A549 treated with Mapracorat at 1 μM for 4 hours (cell line): ENCODE measurements around the gene NLGN2. TPM values are rescaled to one million over a fixed set of nuclear protein-coding genes. Genes with fewer than 3 reads are reported as not detected.

ENCODE experiments used
- total RNA-seq: library from RNA; stranded (reverse); fragments of 200-300 nt; extraction: Qiagen RNA extraction; gene quantifications from 5 replicates; pipeline ENCODE4 v1.2.3, GENCODE V29; 2022

The NLGN2 gene
- 12.6 to 19.8 TPM (median 16.8 TPM) in 5 replicates for total RNA-seq

GRCh38 chr17:7407485-7408251 lies at the start of gene NLGN2:
Gene NLGN2, plus strand, starts transcription at chr17:7407845. Its CDS starts 411 bp downstream, at chr17:7408256.

GRCh38 chr17:7380855-7381683 lies 26.6 kb upstream of the NLGN2 start, which contains the start of gene TNK1:
Gene TNK1, plus strand, starts transcription at chr17:7381089. Its CDS starts 1,838 bp downstream, at chr17:7382927.

GRCh38 chr17:7394452-7395191 lies 13.0 kb upstream of the NLGN2 start, which contains the start of gene PLSCR3:
Gene PLSCR3, minus strand, starts transcription at chr17:7394525. Its CDS starts 415 bp downstream, at chr17:7394110.

GRCh38 chr17:7403977-7404736 lies 3.5 kb upstream of the NLGN2 start, which contains the start of gene TMEM256:
Gene TMEM256, minus strand, starts transcription at chr17:7404097. Its CDS starts 13 bp downstream, at chr17:7404084.

GRCh38 chr17:7419819-7420610 lies 12.4 kb downstream of the NLGN2 start, which contains the start of gene SPEM1:
Gene SPEM1, plus strand, starts transcription at chr17:7420324. Its CDS starts 61 bp downstream, at chr17:7420385.

GRCh38 chr17:7425316-7425715 lies 17.7 kb downstream of the NLGN2 start, which contains the start of gene SPEM2:
Gene SPEM2, plus strand, starts transcription at chr17:7425616. Its CDS starts 73 bp downstream, at chr17:7425689.

DNA sequence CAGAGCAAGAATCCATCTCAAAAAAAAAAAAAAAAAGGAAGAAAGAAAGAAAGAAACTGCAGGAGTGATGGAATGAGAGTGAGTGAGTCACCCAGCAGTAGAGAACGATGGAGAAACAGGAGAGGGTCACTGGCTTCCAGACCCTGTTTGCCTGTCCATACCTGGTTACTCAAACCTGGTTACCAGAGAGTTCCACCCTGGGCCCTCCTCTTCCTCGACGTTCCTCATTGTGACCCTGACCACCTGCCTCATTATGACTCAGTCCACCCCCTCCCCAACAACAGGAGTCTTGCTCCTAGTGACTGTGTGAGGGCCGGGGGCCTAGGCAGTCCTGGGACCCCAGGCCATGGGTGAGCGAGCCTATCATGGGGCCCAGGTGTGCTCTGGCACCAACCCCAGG lies 20.9 kb downstream of the NLGN2 start, which contains the start of gene SPEM3:
SPEM3 (plus strand) TSS at position 301 of the 400 bp plus-strand sequence; CDS start at position 347, 46 bp downstream.

GRCh38 chr17:7439462-7440112 lies 31.9 kb downstream of the NLGN2 start, which contains the start of gene FGF11:
Gene FGF11, plus strand, starts transcription at chr17:7439512. Its CDS starts 109 bp downstream, at chr17:7439621.

DNA sequence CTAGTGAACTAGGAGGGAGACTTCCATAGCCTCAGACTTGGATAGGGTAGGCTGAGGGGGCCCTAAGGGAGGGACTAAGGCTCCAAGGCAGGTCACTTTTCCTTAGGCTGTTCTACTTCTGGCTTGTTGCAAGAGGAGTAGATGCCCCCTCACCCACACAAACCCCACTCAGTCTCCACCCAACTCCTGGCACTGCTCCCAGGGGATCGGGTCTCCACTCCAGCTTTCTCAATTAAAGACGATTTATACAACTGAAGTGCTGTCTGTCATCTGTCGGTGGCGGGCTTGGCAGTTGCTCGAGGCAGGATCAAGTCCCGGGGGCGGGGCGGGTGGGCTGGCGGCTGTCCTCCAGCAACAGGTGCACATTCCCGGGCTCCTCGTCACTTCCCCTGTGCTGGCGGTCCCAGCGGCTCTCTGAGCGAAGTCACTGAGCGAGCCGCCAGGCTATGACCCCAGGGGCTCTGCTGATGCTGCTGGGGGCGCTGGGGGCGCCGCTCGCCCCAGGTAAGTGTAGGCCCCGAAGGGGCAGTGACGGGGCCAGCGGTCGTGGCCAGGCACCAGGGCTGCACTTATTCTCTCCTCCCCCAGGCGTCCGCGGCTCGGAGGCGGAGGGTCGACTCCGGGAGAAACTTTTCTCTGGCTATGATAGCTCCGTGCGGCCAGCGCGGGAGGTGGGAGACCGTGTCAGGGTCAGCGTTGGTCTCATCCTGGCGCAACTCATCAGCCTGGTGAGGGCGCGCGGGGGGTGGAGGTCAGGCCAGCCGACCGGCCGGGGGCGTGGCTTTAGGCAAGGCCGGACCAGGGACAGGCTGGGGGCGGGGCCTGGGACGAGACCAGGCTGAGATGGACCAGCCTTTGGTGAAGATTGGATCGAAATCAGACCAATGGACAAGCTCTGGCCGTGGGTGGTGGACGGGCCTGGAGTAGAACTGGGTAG lies 37.3 kb downstream of the NLGN2 start, which contains the start of gene CHRNB1:
CHRNB1 (plus strand) TSS at position 380 of the 937 bp plus-strand sequence; CDS start at position 447, 67 bp downstream.

Other genes with a start within 250 kb of the NLGN2 start
- gene ASGR1, start 228.5 kb upstream of the NLGN2 start, total RNA-seq: 0.77 to 1.3 TPM (median 1.0 TPM) in 5 replicates
- 6.2 to 7.8 TPM (median 6.7 TPM) in 5 replicates for gene DLG4, start 188.0 kb upstream of the NLGN2 start, total RNA-seq
- gene ACADVL, start 187.9 kb upstream of the NLGN2 start, total RNA-seq: 329 to 477 TPM (median 426 TPM) in 5 replicates
- gene DVL2, start 173.3 kb upstream of the NLGN2 start, total RNA-seq: 30.2 to 44.4 TPM (median 41.9 TPM) in 5 replicates
- 86.3 to 101 TPM (median 94.7 TPM) in 5 replicates for gene PHF23, start 168.4 kb upstream of the NLGN2 start, total RNA-seq
- 638 to 781 TPM (median 668 TPM) in 5 replicates for gene GABARAP, start 165.4 kb upstream of the NLGN2 start, total RNA-seq
- gene CTDNEP1, start 156.1 kb upstream of the NLGN2 start, total RNA-seq: 213 to 239 TPM (median 227 TPM) in 5 replicates
- gene ELP5, start 155.6 kb upstream of the NLGN2 start, total RNA-seq: 128 to 149 TPM (median 131 TPM) in 5 replicates
- gene CLDN7, start 145.4 kb upstream of the NLGN2 start, total RNA-seq: 1.5 to 3.0 TPM (median 2.0 TPM) in 5 replicates
- 0.28 to 0.57 TPM (median 0.35 TPM) in 5 replicates for gene SLC2A4, start 126.1 kb upstream of the NLGN2 start, total RNA-seq
- gene YBX2, start 113.2 kb upstream of the NLGN2 start, total RNA-seq: 0.35 to 0.65 TPM (median 0.56 TPM) in 5 replicates
- gene EIF5A, start 100.2 kb upstream of the NLGN2 start, total RNA-seq: 1,593 to 1,803 TPM (median 1,704 TPM) in 5 replicates
- 92.1 to 108 TPM (median 95.9 TPM) in 5 replicates for gene GPS2, start 92.5 kb upstream of the NLGN2 start, total RNA-seq
- gene NEURL4, start 78.5 kb upstream of the NLGN2 start, total RNA-seq: 22.4 to 41.3 TPM (median 31.1 TPM) in 5 replicates
- gene ACAP1, start 71.3 kb upstream of the NLGN2 start, total RNA-seq: 2.7 to 6.9 TPM (median 5.1 TPM) in 5 replicates
- gene KCTD11, start 55.7 kb upstream of the NLGN2 start, total RNA-seq: 11.0 to 13.1 TPM (median 11.3 TPM) in 5 replicates
- gene TMEM95, start 52.7 kb upstream of the NLGN2 start, total RNA-seq: not detected in 5 replicates
- gene TNK1, start 26.8 kb upstream of the NLGN2 start, total RNA-seq: 1.2 to 1.8 TPM (median 1.4 TPM) in 5 replicates
- gene PLSCR3, start 13.3 kb upstream of the NLGN2 start, total RNA-seq: 37.1 to 48.8 TPM (median 43.3 TPM) in 5 replicates
- 203 to 237 TPM (median 220 TPM) in 5 replicates for gene TMEM256, start 3.7 kb upstream of the NLGN2 start, total RNA-seq
- gene SPEM1, start 12.5 kb downstream of the NLGN2 start, total RNA-seq: not detected in 5 replicates
- not detected in 5 replicates for gene SPEM2, start 17.8 kb downstream of the NLGN2 start, total RNA-seq
- not detected in 5 replicates for gene SPEM3, start 21.0 kb downstream of the NLGN2 start, total RNA-seq
- 9.8 to 13.6 TPM (median 12.4 TPM) in 5 replicates for gene TMEM102, start 27.6 kb downstream of the NLGN2 start, total RNA-seq
- gene FGF11, start 31.7 kb downstream of the NLGN2 start, total RNA-seq: 0.82 to 1.3 TPM (median 0.82 TPM) in 5 replicates
- 8.2 to 10.6 TPM (median 8.6 TPM) in 5 replicates for gene CHRNB1, start 37.2 kb downstream of the NLGN2 start, total RNA-seq
- gene ZBTB4, start 71.8 kb downstream of the NLGN2 start, total RNA-seq: 20.5 to 25.6 TPM (median 24.4 TPM) in 5 replicates
- 0.07 TPM in 1 of 5 replicates, not detected in the others for gene SLC35G6, start 73.6 kb downstream of the NLGN2 start, total RNA-seq
- 56.9 to 82.2 TPM (median 79.5 TPM) in 5 replicates for gene POLR2A, start 76.5 kb downstream of the NLGN2 start, total RNA-seq
- gene TNFSF12, start 141.2 kb downstream of the NLGN2 start, total RNA-seq: 10.0 to 13.5 TPM (median 10.9 TPM) in 5 replicates
- 0.70 to 1.2 TPM (median 1.0 TPM) in 5 replicates for gene TNFSF13, start 150.9 kb downstream of the NLGN2 start, total RNA-seq
- 92.9 to 104 TPM (median 96.8 TPM) in 5 replicates for gene SENP3, start 154.1 kb downstream of the NLGN2 start, total RNA-seq
- 26.4 to 36.3 TPM (median 34.8 TPM) in 5 replicates for gene CD68, start 171.8 kb downstream of the NLGN2 start, total RNA-seq
- 114 to 148 TPM (median 118 TPM) in 5 replicates for gene MPDU1, start 176.0 kb downstream of the NLGN2 start, total RNA-seq
- 0.16 to 0.52 TPM (median 0.34 TPM) in 5 replicates for gene SOX15, start 182.2 kb downstream of the NLGN2 start, total RNA-seq
- 51.9 to 59.1 TPM (median 57.7 TPM) in 5 replicates for gene FXR2, start 207.1 kb downstream of the NLGN2 start, total RNA-seq
- 64.6 to 86.2 TPM (median 81.5 TPM) in 5 replicates for gene SAT2, start 220.0 kb downstream of the NLGN2 start, total RNA-seq
- gene SHBG, start 222.3 kb downstream of the NLGN2 start, total RNA-seq: 0.31 to 0.69 TPM (median 0.67 TPM) in 5 replicates
- gene ATP1B2, start 243.1 kb downstream of the NLGN2 start, total RNA-seq: 0.08 to 0.45 TPM (median 0.10 TPM) in 5 replicates